HepG2 (cell line): ENCODE data around the gene SLC1A2. TPM values are rescaled to one million over a fixed set of nuclear protein-coding genes. Genes with fewer than 3 reads are reported as not detected.

ENCODE experiments used
- ATAC-seq: fragments of 200-7000 bp; cut with Tn5 transposase; 3 replicates; pipeline ENCODE4 v1.9.1; 2020; ENCODE audit warnings: mild to moderate bottlenecking, moderate library complexity
- BruUV-seq: library from RNA; stranded (reverse); fragments of 400-500 nt; replicated peaks from 2 replicates; lab custom pipeline; 2021; lab: Mats Ljungman, UMichigan
- CTCF ChIA-PET: fragments of 300-600 bp; formaldehyde crosslinking; extraction: SDS; loops from one replicate; lab custom pipeline; 2021; ENCODE audit warnings: low total read pairs, inconsistent platforms, low intra/inter-chr PET ratio; lab: Yijun Ruan, JAX
- POLR2A ChIA-PET: fragments of 350-600 bp; sonication (Branson Sonifier 250); formaldehyde crosslinking; loops from one replicate; lab custom pipeline; 2020; ENCODE audit warnings: antibody characterized with exemption, inconsistent platforms; lab: Yijun Ruan, JAX
- DNase-seq: peaks from one replicate; pipeline ENCODE4 v3.0.0-alpha.2; 2015; ENCODE audit warnings: low spot score
- FAIRE-seq: peaks from 3 replicates; lab custom pipeline; 2011; peaks lifted over from hg19 to GRCh38; lab: Jason Lieb, UNC
- H2AFZ ChIP-seq: one replicate; pipeline ENCODE4 v1.6.1; 2011; ENCODE audit warnings: low read length, inconsistent platforms
- H3K27ac ChIP-seq: fragments of 300-600 bp; 3 replicates; pipeline ENCODE4 v1.8.0; 2011; ENCODE audit warnings: mixed run types, mild to moderate bottlenecking, mixed read lengths, low read length, inconsistent platforms; ENCODE audit not compliant: insufficient read depth; ENCODE audit errors: extremely low read length
- H3K27me3 ChIP-seq, 2 experiments: fragments of 200-600 bp in 1 of 2; 2 replicates in 1 of 2; 3 replicates in 1 of 2; pipeline versions ENCODE4 v1.6.0 to v1.8.0; 2011; ENCODE audit warnings: low read length in 2 of 2, mild to moderate bottlenecking in 2 of 2, moderate library complexity in 2 of 2, inconsistent platforms in 1 of 2; ENCODE audit not compliant: insufficient read depth in 2 of 2, control insufficient read depth in 1 of 2
- H3K36me3 ChIP-seq, 2 experiments: fragments of 200-600 bp in 1 of 2; replicated peaks in 1 of 2; 2 replicates in 1 of 2; 3 replicates in 1 of 2; pipeline versions ENCODE4 v1.5.1 to v1.8.0; 2011; ENCODE audit warnings: low read length in 2 of 2, inconsistent platforms in 1 of 2; ENCODE audit not compliant: insufficient read depth in 2 of 2, control insufficient read depth in 1 of 2
- H3K4me1 ChIP-seq: 2 replicates; pipeline ENCODE4 v1.5.1; 2012; ENCODE audit warnings: low read length, inconsistent platforms; ENCODE audit not compliant: insufficient read depth
- H3K4me2 ChIP-seq: 2 replicates; pipeline ENCODE4 v1.6.0; 2011; ENCODE audit warnings: low read depth, low read length, inconsistent platforms
- H3K4me3 ChIP-seq, 3 experiments: fragments of 200-600 bp in 1 of 3; sonication (generic), shearing (Covaris generic) in 1 of 3; replicated peaks in 1 of 3; 2 replicates each; pipeline ENCODE4 v1.5.1; 2011 to 2016; ENCODE audit warnings: low read length in 3 of 3, inconsistent platforms in 2 of 3, low read depth in 2 of 3, mild to moderate bottlenecking in 2 of 3, control low read depth in 1 of 3, mixed read lengths in 1 of 3; ENCODE audit not compliant: insufficient read depth in 1 of 3
- H3K79me2 ChIP-seq: one replicate; pipeline ENCODE4 v1.6.1; 2011; ENCODE audit warnings: low read length, inconsistent platforms; ENCODE audit not compliant: insufficient read depth
- H3K9ac ChIP-seq: 2 replicates; pipeline ENCODE4 v1.6.0; 2011; ENCODE audit warnings: mild to moderate bottlenecking, low read depth, low read length, inconsistent platforms; ENCODE audit not compliant: insufficient read depth
- H3K9me3 ChIP-seq: 2 replicates; pipeline ENCODE4 v1.5.1; 2012; ENCODE audit warnings: mild to moderate bottlenecking, low read length
- H4K20me1 ChIP-seq: 2 replicates; pipeline ENCODE4 v1.6.0; 2011; ENCODE audit warnings: inconsistent platforms, mild to moderate bottlenecking, low read length, moderate library complexity; ENCODE audit not compliant: insufficient read depth
- CHD2 ChIP-seq: IDR thresholded peaks from 2 replicates; pipeline ENCODE4 v1.6.1; 2011; ENCODE audit warnings: low read depth, low read length, improper control_type of control experiment
- GABPA ChIP-seq, 2 experiments: IDR thresholded peaks; 2 replicates each; pipeline ENCODE4 v1.6.1; 2011 to 2016; ENCODE audit warnings: low read depth in 2 of 2, low read length in 1 of 2, missing biosample characterization in 1 of 2, missing genetic modification characterization in 1 of 2
- NR2F1 ChIP-seq, 2 experiments: fragments of 450-650 bp in 1 of 2; formaldehyde crosslinking in 1 of 2; IDR thresholded peaks; 2 replicates each; pipeline versions ENCODE4 v1.5.0 to v1.6.1; 2016 to 2020; ENCODE audit warnings: mild to moderate bottlenecking in 1 of 2, missing compliant biosample characterization in 1 of 2, missing genetic modification reagents in 1 of 2, moderate library complexity in 1 of 2
- SIN3A ChIP-seq: IDR thresholded peaks from 2 replicates; pipeline ENCODE4 v1.6.1; 2011; ENCODE audit warnings: low read depth, mild to moderate bottlenecking, control low read depth, low read length, borderline replicate concordance
- SIX1 ChIP-seq: sonication (generic); formaldehyde crosslinking; IDR thresholded peaks from 2 replicates; pipeline ENCODE4 v1.4.0; 2020; ENCODE audit warnings: missing genetic modification reagents, borderline replicate concordance
- SP2 ChIP-seq: sonication (generic); formaldehyde crosslinking; IDR thresholded peaks from 2 replicates; pipeline ENCODE4 v1.5.1; 2020; ENCODE audit warnings: mild to moderate bottlenecking, missing genetic modification reagents
- SRF ChIP-seq: IDR thresholded peaks from 2 replicates; pipeline ENCODE4 v1.6.1; 2011; ENCODE audit warnings: mild to moderate bottlenecking, low read depth, low read length, moderate library complexity
- TCF7 ChIP-seq: sonication (generic); IDR thresholded peaks from 2 replicates; pipeline ENCODE4 v1.6.1; 2016; ENCODE audit warnings: antibody characterized with exemption, low read depth
- ZFP36 ChIP-seq: fragments of 150-350 bp; IDR thresholded peaks from 2 replicates; pipeline ENCODE4 v1.6.1; 2018; ENCODE audit warnings: borderline replicate concordance, low read length, low read depth; ENCODE audit not compliant: partially characterized antibody
- ZNF292 ChIP-seq: sonication (generic); formaldehyde crosslinking; IDR thresholded peaks from 2 replicates; pipeline ENCODE4 v1.8.1; 2022; ENCODE audit warnings: mild to moderate bottlenecking, low read depth, missing genetic modification reagents, borderline replicate concordance
- ZNF468 ChIP-seq: sonication (generic); formaldehyde crosslinking; IDR thresholded peaks from 2 replicates; pipeline ENCODE4 v1.8.0; 2022; ENCODE audit warnings: mild to moderate bottlenecking, moderate library complexity, missing genetic modification reagents
- ZNF616 ChIP-seq: sonication (generic); formaldehyde crosslinking; IDR thresholded peaks from 2 replicates; pipeline ENCODE4 v1.5.0; 2020; ENCODE audit warnings: low read depth, mild to moderate bottlenecking, missing genetic modification reagents
- ZNF670 ChIP-seq: sonication (generic); formaldehyde crosslinking; IDR thresholded peaks from 2 replicates; pipeline ENCODE4 v1.8.0; 2022; ENCODE audit warnings: mild to moderate bottlenecking, missing genetic modification reagents, borderline replicate concordance
- WGBS: methylation state at CpG from one replicate; pipeline ENCODE4 v1.1.6; 2017; ENCODE audit warnings: low lambda C conversion rate; 5-methylcytosine and 5-hydroxymethylcytosine counted together
- in situ Hi-C: cut with HindIII; loops from 2 replicates; pipeline ENCODE4 v1.10.0; 2017; ENCODE audit warnings: low pct_unique_long_range_greater_than_20kb; ENCODE audit not compliant: extremely low pct_ligation_motif_present
- intact Hi-C: fragments of 100-400 bp; cut with micrococcal nuclease; formaldehyde crosslinking; loops from one replicate; pipeline ENCODE4 v1.10.0; 2022; ENCODE audit not compliant: unreplicated experiment
- polyA plus RNA-seq, 8 experiments: library from polyadenylated mRNA; depleted of rRNA in 3 of 8; stranded (reverse) in 7 of 8; unstranded in 1 of 8; fragments of >200 nt; fragmentation: Illumina TruSeq in 4 of 8; extraction: Trizol in 4 of 8; gene quantifications; 2 replicates each; pipeline versions ENCODE4 v1.2.1 to v1.2.3, GENCODE V29; 2011 to 2016; ENCODE audit warnings: low read depth in 4 of 8, missing spikeins in 1 of 8, mixed read lengths in 1 of 8; ENCODE audit not compliant: insufficient read depth in 1 of 8
- total RNA-seq, 5 experiments: library from RNA; depleted of rRNA; stranded (reverse); fragments of >200 nt; fragmentation: Illumina TruSeq; extraction: Trizol; gene quantifications; 2 replicates each; pipeline ENCODE4 v1.2.3, GENCODE V29; 2016; ENCODE audit warnings: low read depth in 1 of 5
- TF ChIP-seq, protein P1 (sequence below), 2 experiments: sonication (generic) in 1 of 2; formaldehyde crosslinking in 1 of 2; IDR thresholded peaks; 2 replicates each; pipeline versions ENCODE4 v1.6.1 to v1.9.0; 2014 to 2022; ENCODE audit warnings: antibody characterized with exemption in 1 of 2, borderline replicate concordance in 1 of 2, inconsistent platforms in 1 of 2, low read depth in 1 of 2, missing genetic modification reagents in 1 of 2
- TF ChIP-seq, protein P2 (sequence below): sonication (generic); formaldehyde crosslinking; IDR thresholded peaks from 2 replicates; pipeline ENCODE4 v1.5.0; 2020; ENCODE audit warnings: mild to moderate bottlenecking, missing genetic modification reagents

The SLC1A2 gene
- total and polyA plus RNA-seq, 2 of the 13 experiments (the other 11 are each of a cell fraction or from before 2014, with no cell fraction given): 23.2 to 43.2 TPM

DNA sequence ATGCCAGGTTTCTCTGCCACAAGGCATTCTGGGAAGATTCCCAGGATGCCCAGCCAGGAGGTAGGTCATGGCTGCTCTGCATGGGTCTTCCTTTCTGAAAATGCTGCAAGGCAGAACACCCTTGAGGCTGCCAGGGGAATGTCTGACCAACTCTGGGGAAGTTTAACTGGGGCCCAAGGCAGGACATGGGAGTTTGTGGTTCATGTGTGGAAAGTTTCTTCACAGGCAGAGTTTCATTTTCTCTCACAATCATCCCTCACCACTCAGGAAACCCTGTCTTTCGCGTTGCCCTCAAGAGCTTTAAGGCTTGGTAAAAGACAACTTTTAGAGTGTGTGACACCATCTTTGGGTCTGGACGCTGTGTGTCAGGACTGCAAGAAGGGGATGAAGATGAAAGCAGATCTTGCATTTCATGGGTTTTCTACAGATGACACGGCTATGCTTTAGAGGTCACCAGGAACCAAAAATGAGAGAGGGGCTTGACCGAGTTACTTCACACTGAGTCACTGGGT is 146.9 kb downstream of the SLC1A2 start (continued):
- no peak for TF ChIP-seq SP2 (CRISPR knock-in tag)
- TF ChIP-seq SRF: no peak
- TF ChIP-seq CHD2: no peak
- no peak for TF ChIP-seq ZNF292 (CRISPR knock-in tag)
- TF ChIP-seq NR2F1 (CRISPR knock-in tag; IDR thresholded peaks at IDR 0.05): no peak
- no peak for TF ChIP-seq ZNF616 (CRISPR knock-in tag)

- Histone ChIP-seq H3K27ac (no peak overlapping the region), H3K9me3 (no peaks in the 10 kb centered on the region), H4K20me1 (no peaks in the 10 kb centered on the region), H3K4me2 (no peak overlapping the region), H3K9ac (no peak overlapping the region), H2AFZ (no peak overlapping the region), H3K27me3 (no peaks in the 10 kb centered on the region), H3K4me3 (no peak overlapping the region), H3K36me3 (peaks cover 0 to 3% of the 10 kb centered on the region in 2 experiments; a peak in 1 of 5 replicates), H3K79me2 (no peaks in the 10 kb centered on the region), H3K4me1 (no peaks in the 10 kb centered on the region)
- DNase-seq (no peak), ATAC-seq (no peak), FAIRE-seq (no peak)
- CTCF ChIA-PET: no interaction called here
- BruUV-seq: no TSS peak
- WGBS: 91% methylated on average over 3 of the region's 3 CpGs
- in situ Hi-C loops (no loop called here), intact Hi-C loops (no loop called here)
- POLR2A ChIA-PET: no interaction called here
- TF ChIP-seq GABPA (IDR thresholded peaks at IDR 0.05; ENCODE audit: low read depth, low read length) (no peak), GABPA (CRISPR knock-in tag; IDR thresholded peaks at IDR 0.05; ENCODE audit: low read depth) (no peak), TCF7 (no peak), SIX1 (CRISPR knock-in tag) (no peak), ZFP36 (no peak), SIN3A (no peak), ZNF468 (CRISPR knock-in tag) (no peak), ZNF670 (CRISPR knock-in tag) (no peak)
- TF ChIP-seq, protein P1, sequence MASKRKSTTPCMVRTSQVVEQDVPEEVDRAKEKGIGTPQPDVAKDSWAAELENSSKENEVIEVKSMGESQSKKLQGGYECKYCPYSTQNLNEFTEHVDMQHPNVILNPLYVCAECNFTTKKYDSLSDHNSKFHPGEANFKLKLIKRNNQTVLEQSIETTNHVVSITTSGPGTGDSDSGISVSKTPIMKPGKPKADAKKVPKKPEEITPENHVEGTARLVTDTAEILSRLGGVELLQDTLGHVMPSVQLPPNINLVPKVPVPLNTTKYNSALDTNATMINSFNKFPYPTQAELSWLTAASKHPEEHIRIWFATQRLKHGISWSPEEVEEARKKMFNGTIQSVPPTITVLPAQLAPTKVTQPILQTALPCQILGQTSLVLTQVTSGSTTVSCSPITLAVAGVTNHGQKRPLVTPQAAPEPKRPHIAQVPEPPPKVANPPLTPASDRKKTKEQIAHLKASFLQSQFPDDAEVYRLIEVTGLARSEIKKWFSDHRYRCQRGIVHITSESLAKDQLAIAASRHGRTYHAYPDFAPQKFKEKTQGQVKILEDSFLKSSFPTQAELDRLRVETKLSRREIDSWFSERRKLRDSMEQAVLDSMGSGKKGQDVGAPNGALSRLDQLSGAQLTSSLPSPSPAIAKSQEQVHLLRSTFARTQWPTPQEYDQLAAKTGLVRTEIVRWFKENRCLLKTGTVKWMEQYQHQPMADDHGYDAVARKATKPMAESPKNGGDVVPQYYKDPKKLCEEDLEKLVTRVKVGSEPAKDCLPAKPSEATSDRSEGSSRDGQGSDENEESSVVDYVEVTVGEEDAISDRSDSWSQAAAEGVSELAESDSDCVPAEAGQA (IDR thresholded peaks at IDR 0.05; ENCODE audit: low read depth): no peak
- TF ChIP-seq, protein P1 (CRISPR knock-in tag; IDR thresholded peaks at IDR 0.05; ENCODE audit: borderline replicate concordance): no peak
- TF ChIP-seq, protein P2, sequence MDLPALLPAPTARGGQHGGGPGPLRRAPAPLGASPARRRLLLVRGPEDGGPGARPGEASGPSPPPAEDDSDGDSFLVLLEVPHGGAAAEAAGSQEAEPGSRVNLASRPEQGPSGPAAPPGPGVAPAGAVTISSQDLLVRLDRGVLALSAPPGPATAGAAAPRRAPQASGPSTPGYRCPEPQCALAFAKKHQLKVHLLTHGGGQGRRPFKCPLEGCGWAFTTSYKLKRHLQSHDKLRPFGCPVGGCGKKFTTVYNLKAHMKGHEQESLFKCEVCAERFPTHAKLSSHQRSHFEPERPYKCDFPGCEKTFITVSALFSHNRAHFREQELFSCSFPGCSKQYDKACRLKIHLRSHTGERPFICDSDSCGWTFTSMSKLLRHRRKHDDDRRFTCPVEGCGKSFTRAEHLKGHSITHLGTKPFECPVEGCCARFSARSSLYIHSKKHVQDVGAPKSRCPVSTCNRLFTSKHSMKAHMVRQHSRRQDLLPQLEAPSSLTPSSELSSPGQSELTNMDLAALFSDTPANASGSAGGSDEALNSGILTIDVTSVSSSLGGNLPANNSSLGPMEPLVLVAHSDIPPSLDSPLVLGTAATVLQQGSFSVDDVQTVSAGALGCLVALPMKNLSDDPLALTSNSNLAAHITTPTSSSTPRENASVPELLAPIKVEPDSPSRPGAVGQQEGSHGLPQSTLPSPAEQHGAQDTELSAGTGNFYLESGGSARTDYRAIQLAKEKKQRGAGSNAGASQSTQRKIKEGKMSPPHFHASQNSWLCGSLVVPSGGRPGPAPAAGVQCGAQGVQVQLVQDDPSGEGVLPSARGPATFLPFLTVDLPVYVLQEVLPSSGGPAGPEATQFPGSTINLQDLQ: no peak
Observed at GRCh38 chr11:35271031-35271430, 148.3 kb downstream of the SLC1A2 start.
